Measurements from ENCODE around the gene NEU2. TPM values are rescaled to one million over a fixed set of nuclear protein-coding genes. Genes with fewer than 3 reads are reported as not detected.

The NEU2 gene
- total RNA-seq, 1 experiment from 2014 or later, result not detected

DNA sequence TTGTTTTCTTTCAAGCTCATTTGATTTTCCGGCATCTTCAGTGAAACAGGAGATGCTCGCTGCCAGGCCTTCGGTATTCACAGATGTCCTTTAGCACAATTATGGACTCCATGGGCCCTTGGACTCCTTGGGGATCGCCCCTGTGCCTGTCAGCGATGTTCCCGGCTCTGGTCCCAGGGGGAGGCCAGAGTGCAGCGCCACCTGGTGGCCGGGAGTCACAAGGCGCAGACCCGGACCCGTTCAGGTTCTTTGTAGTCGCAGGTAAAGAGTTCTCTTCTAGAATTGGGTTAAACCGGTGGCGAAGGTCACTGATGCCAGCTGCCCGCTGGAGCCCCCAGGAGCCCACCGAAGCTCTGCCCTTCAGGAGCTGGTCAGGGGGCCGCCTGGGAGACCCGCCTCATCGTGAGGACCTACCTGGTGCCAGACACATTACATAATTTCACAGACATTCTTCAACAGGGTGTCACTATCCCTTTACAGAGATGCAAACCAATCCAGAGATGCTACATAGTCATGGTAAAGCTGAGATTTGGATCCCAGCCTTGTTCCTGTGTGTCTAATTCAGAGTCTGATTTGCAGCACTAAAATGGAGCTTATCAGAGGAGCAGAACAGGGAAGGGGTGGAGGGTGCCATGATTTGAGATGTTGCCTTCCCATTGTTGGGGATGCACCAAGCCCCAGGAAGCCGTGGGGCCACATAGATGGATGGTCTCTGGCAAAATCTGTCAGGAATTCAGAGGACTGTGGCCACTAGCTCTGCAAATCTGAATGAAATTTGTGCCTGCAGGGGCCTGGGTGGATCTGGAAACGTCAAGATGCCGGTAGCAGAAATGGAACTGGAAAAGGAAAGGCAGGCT is 21.7 kb downstream of the NEU2 start:
- Histone ChIP-seq H3K27ac (ENCODE audit: low read depth, low read length, poor library complexity, severe bottlenecking) (no peak overlapping the region), H3K4me1 (ENCODE audit: insufficient read depth, low read length, poor library complexity, severe bottlenecking) (no peaks in the 10 kb centered on the region), H3K4me3 (ENCODE audit: low read depth, low read length, poor library complexity, severe bottlenecking) (no peak overlapping the region), H3K27me3 (replicated peaks; ENCODE audit: insufficient read depth, low read depth, low read length, poor library complexity) (no peaks in the 10 kb centered on the region), H3K9me3 (ENCODE audit: low read depth, low read length, poor library complexity, severe bottlenecking) (no peaks in the 10 kb centered on the region), H3K36me3 (ENCODE audit: insufficient read depth, low read length, poor library complexity, severe bottlenecking) (no peaks in the 10 kb centered on the region)
- no peak for TF ChIP-seq EZH2 (IDR thresholded peaks at IDR 0.05; ENCODE audit: borderline replicate concordance, low read depth, low read length, poor library complexity, severe bottlenecking)
- TF ChIP-seq, protein P1, sequence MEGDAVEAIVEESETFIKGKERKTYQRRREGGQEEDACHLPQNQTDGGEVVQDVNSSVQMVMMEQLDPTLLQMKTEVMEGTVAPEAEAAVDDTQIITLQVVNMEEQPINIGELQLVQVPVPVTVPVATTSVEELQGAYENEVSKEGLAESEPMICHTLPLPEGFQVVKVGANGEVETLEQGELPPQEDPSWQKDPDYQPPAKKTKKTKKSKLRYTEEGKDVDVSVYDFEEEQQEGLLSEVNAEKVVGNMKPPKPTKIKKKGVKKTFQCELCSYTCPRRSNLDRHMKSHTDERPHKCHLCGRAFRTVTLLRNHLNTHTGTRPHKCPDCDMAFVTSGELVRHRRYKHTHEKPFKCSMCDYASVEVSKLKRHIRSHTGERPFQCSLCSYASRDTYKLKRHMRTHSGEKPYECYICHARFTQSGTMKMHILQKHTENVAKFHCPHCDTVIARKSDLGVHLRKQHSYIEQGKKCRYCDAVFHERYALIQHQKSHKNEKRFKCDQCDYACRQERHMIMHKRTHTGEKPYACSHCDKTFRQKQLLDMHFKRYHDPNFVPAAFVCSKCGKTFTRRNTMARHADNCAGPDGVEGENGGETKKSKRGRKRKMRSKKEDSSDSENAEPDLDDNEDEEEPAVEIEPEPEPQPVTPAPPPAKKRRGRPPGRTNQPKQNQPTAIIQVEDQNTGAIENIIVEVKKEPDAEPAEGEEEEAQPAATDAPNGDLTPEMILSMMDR (conservative IDR thresholded peaks at IDR 0.05; ENCODE audit: low read depth, low read length), result peak; percentile 99
- intact Hi-C loops (cut with micrococcal nuclease; ENCODE audit: unreplicated experiment), result loop anchor here (2.0 to 10.0 kb wide), 2 partner anchors 201 to 449 kb away; no protein-coding TSS in a partner anchor
- ChIA-PET POLR2A (ENCODE audit: low non-redundant PET) (interaction anchor here (0.6 to 0.7 kb wide), 2 partner anchors 77 to 212 kb away, joined by 3 to 10 read pairs; no protein-coding TSS in a partner anchor), CTCF (interaction anchor here (0.7 to 1.1 kb wide), 4 partner anchors 20 to 283 kb away, joined by 3 to 5 read pairs (median 3); no protein-coding TSS in a partner anchor)
- no TSS peak for BruUV-seq (replicated peaks)
- DNase-seq (ENCODE audit: low spot score), result peak; percentile 68

GRCh38 chr2:233055362-233055761 is 22.9 kb downstream of the NEU2 start:
- H3K27me3 ChIP-seq (replicated peaks; ENCODE audit: insufficient read depth, low read depth, low read length, poor library complexity), result no peaks in the 10 kb centered on the region
- no peaks in the 10 kb centered on the region for H3K36me3 ChIP-seq (ENCODE audit: insufficient read depth, low read length, poor library complexity, severe bottlenecking)
- no peak overlapping the region for H3K4me3 ChIP-seq (ENCODE audit: low read depth, low read length, poor library complexity, severe bottlenecking)
- intact Hi-C loops (cut with micrococcal nuclease; ENCODE audit: unreplicated experiment), result loop anchor here (2.0 to 10.0 kb wide), 2 partner anchors 203 to 451 kb away; no protein-coding TSS in a partner anchor
- no peak overlapping the region for H3K27ac ChIP-seq (ENCODE audit: low read depth, low read length, poor library complexity, severe bottlenecking)
- no peaks in the 10 kb centered on the region for H3K9me3 ChIP-seq (ENCODE audit: low read depth, low read length, poor library complexity, severe bottlenecking)
- CTCF ChIA-PET, result interaction anchor here (0.6 to 1.1 kb wide), 4 partner anchors 27 to 326 kb away, joined by 3 to 4 read pairs (median 4); no protein-coding TSS in a partner anchor
- POLR2A ChIA-PET (ENCODE audit: low non-redundant PET), result no interaction called here
- H3K4me1 ChIP-seq (ENCODE audit: insufficient read depth, low read length, poor library complexity, severe bottlenecking), result no peaks in the 10 kb centered on the region
- DNase-seq (ENCODE audit: low spot score), result no peak
- TF ChIP-seq, protein P1 (conservative IDR thresholded peaks at IDR 0.05; ENCODE audit: low read depth, low read length), result no peak
- TF ChIP-seq EZH2 (IDR thresholded peaks at IDR 0.05; ENCODE audit: borderline replicate concordance, low read depth, low read length, poor library complexity, severe bottlenecking), result no peak
- BruUV-seq (replicated peaks), result no TSS peak

DNA sequence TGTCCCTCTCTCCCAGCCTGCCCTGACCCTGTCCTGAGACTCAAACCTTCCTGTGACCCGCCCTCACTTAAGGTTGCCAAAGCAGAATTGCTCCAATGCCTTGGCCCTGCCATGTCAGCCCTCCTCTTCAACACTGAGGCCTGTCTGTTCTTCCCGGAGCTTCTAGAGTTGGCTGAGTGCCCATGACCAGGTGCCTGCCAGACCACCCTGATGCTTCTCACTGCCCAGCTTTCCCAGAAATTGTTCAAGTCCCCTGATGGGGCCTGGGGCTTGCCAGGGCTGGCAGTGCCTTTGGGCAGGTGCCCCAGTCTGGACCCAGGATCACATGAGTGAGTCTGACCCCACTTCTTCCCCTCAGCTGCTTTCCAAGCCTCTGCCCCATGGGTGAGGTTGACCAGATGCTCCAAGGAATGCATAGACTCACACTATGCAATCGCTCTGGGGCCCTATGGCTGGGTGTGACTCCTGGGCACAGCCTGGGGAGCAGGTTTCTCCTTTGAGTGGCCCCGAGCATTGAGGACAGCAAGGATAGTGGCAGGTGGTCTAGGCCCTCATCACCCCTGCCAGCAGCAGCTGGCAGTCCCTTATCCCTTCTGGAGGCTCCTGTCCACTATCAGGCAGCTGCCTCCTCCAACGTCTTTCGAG is 24.6 kb downstream of the NEU2 start:
- Histone ChIP-seq H3K27me3 (replicated peaks; ENCODE audit: insufficient read depth, low read depth, low read length, poor library complexity) (no peaks in the 10 kb centered on the region), H3K27ac (ENCODE audit: low read depth, low read length, poor library complexity, severe bottlenecking) (no peak overlapping the region), H3K9me3 (ENCODE audit: low read depth, low read length, poor library complexity, severe bottlenecking) (no peaks in the 10 kb centered on the region), H3K4me3 (ENCODE audit: low read depth, low read length, poor library complexity, severe bottlenecking) (no peak overlapping the region), H3K4me1 (ENCODE audit: insufficient read depth, low read length, poor library complexity, severe bottlenecking) (no peaks in the 10 kb centered on the region), H3K36me3 (ENCODE audit: insufficient read depth, low read length, poor library complexity, severe bottlenecking) (no peaks in the 10 kb centered on the region)
- intact Hi-C loops (cut with micrococcal nuclease; ENCODE audit: unreplicated experiment), result loop anchor here (10.0 kb wide), 1 partner anchor 452 kb away; no protein-coding TSS in a partner anchor
- BruUV-seq (replicated peaks), result no TSS peak
- POLR2A ChIA-PET (ENCODE audit: low non-redundant PET), result no interaction called here
- no peak for DNase-seq (ENCODE audit: low spot score)
- TF ChIP-seq, protein P1 (conservative IDR thresholded peaks at IDR 0.05; ENCODE audit: low read depth, low read length), result no peak
- TF ChIP-seq EZH2 (IDR thresholded peaks at IDR 0.05; ENCODE audit: borderline replicate concordance, low read depth, low read length, poor library complexity, severe bottlenecking), result no peak
- CTCF ChIA-PET, result no interaction called here
